GM21360 (cell line): ENCODE data around the gene XRCC6.
"Not testable (repeated sequence)": the region's sequence is repeated elsewhere in the genome, so short reads cannot be mapped to it uniquely, and the experiment has no call there.

ENCODE experiments used
- ATAC-seq: cut with Tn5 transposase; IDR thresholded peaks from one replicate; pipeline ENCODE4 v1.9.1; 2021; ENCODE audit warnings: mild to moderate bottlenecking, moderate library complexity; ENCODE audit not compliant: unreplicated experiment

XRCC6 gene

DNA sequence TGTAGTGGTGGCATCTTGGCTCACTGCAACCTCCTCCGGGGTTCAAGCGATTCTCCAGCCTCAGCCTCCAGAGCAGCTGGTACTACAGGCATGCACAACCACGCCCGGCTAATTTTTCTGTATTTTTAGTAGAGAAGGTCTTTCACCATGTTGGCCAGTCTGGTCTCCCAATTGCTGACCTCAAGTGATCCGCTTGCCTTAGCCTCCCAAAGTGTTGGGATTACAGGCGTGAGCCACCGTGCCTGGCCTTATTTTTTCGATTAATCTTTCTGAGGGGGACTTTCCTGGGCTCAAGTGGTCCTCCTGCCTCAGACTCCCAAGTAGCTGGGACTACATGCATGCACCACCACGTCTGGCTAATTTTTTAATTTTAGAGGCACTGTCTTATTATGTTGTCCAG is 62.0 kb downstream of the XRCC6 start:
- ATAC-seq, result no peak

DNA sequence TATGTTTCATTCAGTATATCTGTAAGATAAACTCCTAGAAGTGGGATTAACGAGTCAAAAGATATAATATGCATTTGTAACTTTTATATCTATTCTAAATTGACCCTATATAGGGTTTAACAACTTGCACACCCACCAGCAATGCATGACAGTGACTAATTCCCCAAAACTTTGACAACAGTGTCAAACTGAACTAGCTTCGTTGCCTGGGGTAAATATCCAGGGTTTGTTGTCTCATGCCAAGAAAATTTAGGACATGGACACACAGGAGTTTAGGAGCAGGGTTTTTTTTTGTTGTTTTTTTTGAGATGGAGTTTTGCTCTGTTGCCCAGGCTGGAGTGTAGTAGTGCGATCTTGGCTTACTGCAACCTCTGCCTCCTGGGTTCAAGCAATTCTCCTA is 62.5 kb downstream of the XRCC6 start:
- no peak for ATAC-seq

DNA sequence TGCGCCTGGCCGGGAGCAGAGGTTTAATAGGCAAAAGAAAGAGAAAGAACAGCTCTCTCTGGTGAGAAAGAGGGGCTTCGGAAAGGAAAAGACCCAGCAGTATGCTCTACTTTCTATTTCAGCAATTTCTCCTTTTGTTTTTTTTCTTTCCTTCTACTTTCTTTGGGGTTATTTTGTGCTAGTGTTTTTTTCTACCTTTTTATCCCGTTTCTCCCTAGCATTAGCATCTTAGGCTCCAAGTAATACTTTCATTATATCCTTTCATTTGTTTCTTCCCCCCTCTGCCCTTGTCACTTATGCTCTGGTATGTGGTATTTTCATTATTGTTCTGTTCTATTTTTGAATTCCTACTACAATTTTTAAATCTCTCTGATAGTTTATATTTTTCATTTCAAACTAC is 63.1 kb downstream of the XRCC6 start:
- ATAC-seq, result no peak

DNA sequence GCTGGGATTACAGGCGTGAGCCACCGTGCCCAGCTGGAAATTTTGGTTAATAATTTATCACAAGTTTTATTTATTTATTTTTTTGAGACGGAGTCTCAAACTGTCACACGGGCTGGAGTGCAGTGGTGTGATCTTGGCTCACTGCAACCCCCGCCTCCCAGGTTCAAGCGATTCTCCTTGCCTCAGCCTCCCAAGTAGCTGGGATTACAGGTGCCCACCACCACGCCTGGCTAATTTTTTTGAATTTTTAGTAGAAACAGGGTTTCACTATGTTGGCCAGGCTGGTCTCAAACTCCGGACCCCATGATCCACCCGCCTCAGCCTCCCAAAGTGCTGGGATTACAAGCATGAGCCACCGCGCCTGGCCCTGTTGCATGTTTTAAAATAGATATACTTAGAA is 65.8 kb downstream of the XRCC6 start:
- ATAC-seq, result not testable (repeated sequence)

DNA sequence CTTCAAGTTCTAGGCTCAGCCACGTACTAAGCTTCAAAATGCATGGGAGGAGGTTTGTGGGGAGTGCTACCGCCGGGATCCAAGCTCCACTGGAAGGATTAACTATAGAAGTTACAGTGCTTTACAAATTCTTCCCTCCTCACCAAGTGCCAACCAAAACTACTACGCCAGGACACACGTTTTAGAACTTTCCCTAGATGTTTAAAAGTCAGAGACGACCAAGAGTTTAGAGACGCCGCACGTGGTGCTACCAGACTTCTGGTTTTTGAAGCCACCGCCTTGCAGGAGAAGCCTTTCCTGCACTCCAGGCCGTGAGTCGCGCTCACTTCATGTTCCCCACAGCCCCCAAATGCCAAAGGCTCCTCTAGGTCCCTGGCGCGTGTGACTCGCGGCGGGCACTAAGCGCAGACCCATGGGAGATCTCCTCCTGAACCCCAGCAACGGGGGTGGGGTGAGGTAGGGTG is 66.8 kb downstream of the XRCC6 start:
- ATAC-seq, result no peak

GRCh38 chr22:41688365-41689211 is 67.5 kb downstream of the XRCC6 start, which contains the start of gene SNU13:
Gene SNU13, minus strand, starts transcription at chr22:41688867. Its CDS starts 71 bp downstream, at chr22:41688796.
- ATAC-seq, result peak; percentile 79

DNA sequence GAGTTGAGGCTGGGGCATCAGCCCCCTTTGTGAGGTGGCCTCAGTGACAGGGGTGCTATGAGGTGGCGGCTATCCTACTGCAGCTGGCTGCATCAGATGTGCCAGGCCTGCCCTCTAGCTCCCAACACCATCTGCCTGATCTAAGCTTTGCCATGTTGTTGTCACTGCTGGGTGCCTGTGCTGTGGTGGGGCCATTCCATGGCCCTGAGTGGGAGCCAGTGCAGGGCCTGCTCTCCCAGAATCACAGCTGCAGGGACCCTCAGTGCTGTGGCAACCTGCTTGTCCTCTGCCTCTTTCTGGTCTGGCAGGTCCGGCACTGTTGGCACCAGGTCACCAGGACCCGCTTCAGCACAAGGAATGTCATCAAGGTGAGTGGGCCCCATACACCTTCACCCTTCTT is 69.4 kb downstream of the XRCC6 start:
- no peak for ATAC-seq

DNA sequence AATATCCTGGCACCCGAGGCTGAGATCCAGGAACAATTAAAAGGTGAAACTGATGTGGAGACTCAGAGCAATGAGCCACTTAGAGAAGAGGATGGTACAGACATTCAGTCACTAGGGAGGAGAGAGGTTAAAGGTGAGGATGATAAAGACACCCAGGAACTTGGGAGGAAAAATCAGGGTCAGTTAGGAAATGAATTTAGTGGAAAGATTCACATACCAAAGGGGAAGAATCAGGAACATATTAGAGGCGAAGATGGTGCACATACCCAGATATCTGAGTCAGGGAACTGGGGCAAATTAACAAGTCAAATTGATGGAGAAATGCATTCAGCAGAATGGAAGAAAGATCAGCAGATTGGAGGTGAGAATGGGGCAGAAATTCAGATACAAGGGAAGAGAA is 74.1 kb downstream of the XRCC6 start:
- no peak for ATAC-seq

- ATAC-seq, result no peak
Measured at GRCh38 chr22:41696703-41697102, 75.6 kb downstream of the XRCC6 start.

DNA sequence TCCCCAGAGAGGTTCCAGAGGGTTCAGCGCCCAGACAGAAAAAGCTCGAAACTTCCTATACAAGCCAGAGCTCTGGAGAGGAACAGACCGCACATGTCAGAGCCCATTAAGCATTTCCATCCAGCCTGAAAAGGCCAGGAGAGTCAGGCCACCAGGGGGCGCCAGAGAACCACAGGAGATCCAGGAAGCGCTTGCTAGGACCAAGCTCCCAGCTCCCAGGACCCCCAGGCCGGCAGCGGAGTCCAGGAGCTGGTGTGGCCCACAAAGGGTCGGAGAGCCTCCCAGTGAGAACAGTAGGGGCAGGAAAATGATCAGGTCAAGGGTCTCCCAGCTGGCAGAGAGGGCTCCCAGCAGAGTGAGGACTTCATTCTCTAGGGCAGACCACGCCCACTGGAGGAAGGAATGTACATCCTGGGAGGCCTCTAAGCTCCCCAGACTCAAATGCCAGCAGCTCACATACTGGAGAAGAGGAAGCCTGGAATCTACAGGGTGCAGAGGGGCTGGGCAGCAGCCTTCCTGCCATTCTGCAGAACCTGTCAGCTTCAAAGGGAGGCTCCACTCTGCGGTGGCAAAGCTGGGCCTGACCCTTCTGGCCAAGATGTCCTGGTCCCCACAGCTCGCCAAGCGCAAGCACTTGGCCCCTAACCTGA is 76.2 kb downstream of the XRCC6 start:
- ATAC-seq, result no peak

DNA sequence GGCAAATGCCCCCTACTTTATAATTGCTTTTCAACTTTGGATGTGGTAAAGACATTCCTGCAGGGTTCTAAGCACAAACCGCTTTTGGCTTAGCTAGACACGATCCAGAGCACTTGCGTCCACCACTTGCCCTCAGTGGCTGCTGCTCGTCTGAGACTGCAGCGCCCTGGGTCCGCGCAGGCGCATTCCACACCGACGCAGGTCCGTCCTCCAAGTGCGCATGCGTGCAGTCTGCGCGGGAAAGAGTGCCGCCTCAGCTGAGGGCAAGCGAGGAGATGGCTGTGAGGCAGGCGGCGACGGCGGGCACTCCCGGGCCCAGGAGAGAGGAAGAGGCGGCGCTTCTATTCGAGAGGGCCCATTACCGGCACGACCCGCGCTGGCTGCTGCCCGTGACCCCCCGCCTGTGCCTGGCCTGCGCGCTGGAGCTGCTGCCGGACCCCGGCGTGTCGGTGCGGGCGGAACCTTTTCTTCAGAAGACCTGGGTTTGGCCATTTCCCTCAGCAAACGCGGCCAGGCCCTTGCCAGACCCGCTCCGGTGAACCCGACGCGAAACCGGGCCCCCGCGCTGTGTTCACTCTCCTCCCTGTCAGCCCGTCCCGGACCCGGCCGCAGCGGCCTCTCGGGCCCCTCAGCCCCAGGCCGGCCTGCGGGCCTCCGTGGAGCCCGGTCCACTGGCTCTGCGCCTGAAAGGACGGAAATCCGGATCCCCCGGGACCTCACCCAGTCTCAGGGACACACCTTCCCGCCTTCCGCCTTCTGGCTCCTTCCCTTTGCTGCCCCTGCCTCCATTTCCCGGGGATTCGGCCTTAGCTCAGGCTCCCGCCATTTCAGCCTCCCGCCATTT is 78.4 kb downstream of the XRCC6 start, which contains the start of gene MEI1:
MEI1 (plus strand) TSS at position 240 of the 844 bp plus-strand sequence; CDS start at position 276, 36 bp downstream.
- ATAC-seq, result no peak

DNA sequence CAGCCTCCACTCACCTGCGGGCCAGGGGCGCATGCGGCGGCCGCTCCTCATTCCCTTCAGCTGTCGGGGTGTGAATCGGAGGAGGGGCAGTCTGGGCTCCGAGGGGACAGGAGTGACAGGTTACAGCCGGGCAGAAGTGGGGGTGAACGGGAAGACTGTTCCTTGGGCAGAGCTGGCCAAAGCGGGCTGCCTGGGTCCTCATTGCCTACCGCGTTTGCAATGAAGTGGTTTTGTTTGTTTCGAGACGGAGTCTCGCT is 78.9 kb downstream of the XRCC6 start:
- no peak for ATAC-seq

- ATAC-seq, result no peak
Measured at GRCh38 chr22:41702763-41703162, 81.7 kb downstream of the XRCC6 start.

GRCh38 chr22:41709341-41709740 is 88.2 kb downstream of the XRCC6 start:
- ATAC-seq, result no peak

GRCh38 chr22:41713004-41713403 is 91.9 kb downstream of the XRCC6 start:
- ATAC-seq, result no peak
